GM21786 (cell line): Measurements from ENCODE around the gene PLOD1.
"Not testable (repeated sequence)": the region's sequence is repeated elsewhere in the genome, so short reads cannot be mapped to it uniquely, and the experiment has no call there.

Experiments used
- ATAC-seq: cut with Tn5 transposase; IDR thresholded peaks from one replicate; pipeline ENCODE4 v1.9.1; 2021; ENCODE audit not compliant: unreplicated experiment

The PLOD1 gene

DNA sequence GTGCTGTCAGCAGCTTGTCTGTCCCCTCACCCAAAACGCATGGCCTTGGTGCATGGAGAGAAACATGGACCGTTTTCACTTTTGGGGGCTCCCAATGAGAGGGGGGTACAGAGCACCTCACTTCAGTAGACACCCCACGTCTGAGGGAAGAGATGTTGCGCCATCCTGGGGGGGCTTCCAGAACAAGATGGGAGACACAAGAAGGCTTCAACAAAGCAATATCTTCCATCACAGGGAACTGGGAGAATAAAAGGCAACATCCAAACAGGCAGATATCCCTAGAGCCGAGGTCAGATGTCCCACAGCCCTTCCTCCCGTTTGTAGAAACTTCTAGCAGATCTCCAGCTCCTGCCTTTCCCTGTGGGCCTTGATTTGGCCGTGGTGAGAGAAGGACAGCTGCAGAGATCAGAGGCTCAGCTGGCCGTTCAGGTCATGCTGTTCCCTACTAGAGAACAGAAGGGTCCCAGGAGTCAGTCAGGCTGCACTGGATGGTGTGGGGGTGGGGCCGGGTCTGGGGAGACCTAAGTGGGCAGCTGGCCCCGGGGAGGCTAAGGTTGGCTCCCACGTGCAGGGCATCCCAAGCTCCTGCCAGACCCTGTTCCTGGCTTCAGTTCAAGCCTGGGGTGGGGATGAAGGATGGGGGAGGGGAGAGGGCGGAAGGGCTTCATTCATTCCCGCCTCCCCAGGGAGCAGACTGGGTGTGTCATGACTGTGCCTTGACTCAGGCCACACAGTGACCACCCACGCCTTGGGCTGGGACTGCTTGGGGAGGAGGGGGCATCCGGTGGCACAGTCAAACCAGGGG lies 4.4 kb downstream of the PLOD1 start:
- ATAC-seq: no peak

GRCh38 chr1:11939794-11940193 lies 5.3 kb downstream of the PLOD1 start:
- ATAC-seq: not testable (repeated sequence)

DNA sequence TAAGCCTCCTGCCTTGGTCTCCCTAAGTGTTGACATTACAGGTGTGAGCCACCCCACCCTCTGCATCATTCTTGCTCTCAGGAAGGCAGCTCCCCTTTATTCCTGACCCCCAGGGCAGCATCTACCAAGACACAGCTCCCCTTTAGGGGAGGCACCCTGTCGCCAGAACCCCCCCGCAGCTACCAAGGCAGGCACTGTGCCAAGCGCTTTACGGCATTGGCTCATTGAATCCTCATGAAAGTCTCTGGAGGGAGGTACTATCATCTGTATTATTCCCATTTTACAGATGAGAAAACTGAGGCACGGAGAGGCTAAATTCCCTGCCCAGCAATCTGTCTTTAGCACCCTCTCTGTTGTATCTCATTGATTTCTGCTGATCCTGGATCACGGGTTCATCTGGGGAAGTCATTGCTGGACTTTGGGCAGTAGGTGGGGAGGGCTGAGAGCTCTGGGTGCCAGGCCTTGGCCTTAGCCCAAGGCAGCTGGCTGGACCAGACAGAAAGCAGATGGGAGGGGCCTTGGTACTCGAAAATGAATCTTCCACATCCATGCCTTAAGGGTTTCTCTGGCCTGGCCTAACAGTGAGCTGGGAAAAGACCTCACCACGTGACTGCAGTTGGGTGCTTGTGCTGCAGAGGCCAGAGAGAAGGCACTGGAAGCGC lies 5.9 kb downstream of the PLOD1 start:
- no peak for ATAC-seq

GRCh38 chr1:11942280-11942679 lies 7.8 kb downstream of the PLOD1 start:
- no peak for ATAC-seq

DNA sequence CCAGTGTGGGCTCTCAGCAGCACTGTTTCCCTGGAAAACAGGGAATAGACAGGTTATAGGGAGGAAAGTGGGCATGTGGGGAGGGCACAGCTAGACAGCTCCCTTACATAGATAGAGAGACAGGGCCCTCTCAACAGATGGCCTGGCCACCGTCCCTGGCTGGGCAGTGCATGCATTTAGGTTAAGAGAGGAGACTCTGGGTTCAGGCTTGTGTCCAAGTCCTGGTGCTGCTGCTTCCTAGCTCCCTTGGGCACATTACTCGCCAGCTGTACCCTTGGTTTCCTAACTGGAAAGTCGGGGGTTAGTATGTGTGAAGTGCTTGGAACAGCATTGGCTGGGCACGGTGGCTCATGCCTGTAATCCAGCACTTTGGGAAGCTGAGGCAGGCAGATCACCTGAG lies 9.1 kb downstream of the PLOD1 start:
- ATAC-seq: no peak

DNA sequence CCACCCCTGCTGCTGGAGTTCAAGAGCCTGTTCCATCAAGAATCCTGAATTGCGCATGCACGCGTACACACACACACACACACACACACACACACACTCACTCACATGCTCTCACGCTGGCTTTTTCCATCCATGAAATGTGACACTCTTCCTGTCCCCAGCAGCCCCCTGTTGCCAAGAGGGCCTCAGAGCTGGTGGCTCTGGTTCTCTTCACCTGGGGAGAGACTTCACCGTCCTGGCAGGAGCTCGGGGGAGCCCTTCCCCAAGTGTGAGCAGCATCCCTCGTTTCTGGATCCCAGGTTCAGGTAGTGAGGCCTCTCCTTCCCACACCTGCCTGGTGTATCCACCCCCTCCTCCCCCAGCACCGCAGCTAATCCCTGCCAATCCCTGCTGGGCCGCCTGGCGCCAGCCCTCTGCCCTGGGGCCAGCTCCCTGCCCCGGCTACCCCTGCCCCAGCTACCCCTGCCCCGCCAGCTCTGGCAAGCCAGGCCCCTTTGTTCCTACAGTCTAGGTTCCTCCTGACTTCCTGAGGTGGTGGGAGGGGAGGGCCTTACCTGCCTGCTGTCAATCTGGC lies 9.9 kb downstream of the PLOD1 start:
- no peak for ATAC-seq

DNA sequence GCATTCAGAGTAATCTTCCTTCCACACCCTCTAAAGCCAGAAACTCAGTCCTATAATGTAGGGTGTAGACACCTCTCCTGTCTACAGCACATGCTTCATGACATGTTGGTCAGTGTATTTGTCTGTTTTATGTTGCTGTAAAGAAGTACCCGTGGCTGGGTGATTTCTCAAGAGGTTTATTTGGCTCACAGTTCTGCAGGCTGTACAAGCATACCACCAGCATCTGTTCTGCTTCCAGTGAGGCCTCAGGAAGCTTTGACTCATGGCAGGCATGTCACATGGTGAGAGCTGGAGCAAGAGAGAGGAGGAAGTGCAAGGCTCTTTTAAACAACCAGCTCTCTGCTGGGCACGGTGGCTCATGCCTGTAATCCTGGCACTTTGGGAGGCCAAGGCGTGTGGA lies 12.1 kb downstream of the PLOD1 start:
- ATAC-seq: no peak

DNA sequence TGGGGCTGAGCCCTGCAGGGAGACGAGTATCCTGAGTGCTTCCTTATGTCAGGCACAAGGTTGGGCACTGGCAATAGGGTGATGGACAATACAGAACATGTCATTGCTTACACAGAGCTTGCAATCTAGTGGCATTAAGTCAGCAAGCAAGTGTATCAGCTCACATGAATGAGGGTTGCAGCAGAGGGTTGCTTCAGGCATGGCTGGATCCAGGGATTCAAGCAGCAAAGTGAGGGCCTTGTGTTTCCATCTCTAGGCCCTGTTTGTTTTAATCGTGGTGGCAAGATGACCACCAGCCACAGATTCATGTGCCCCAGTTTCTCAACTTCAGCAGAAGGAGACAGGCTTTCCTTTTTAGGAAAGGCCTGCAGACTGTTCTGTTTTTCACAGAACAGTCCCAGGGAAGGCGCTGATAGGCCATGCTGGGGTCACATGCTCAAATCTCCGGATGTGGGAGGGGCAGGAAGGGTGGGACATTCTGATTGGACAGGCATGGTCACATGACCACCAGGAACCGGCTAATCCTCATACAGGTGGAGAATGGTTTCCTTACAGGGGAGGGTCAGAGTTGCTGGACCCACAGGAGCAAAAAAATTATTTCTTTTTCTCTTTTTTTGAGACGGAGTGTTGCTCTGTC lies 14.4 kb downstream of the PLOD1 start:
- no peak for ATAC-seq

GRCh38 chr1:11951901-11952300 lies 17.4 kb downstream of the PLOD1 start:
- no peak for ATAC-seq

DNA sequence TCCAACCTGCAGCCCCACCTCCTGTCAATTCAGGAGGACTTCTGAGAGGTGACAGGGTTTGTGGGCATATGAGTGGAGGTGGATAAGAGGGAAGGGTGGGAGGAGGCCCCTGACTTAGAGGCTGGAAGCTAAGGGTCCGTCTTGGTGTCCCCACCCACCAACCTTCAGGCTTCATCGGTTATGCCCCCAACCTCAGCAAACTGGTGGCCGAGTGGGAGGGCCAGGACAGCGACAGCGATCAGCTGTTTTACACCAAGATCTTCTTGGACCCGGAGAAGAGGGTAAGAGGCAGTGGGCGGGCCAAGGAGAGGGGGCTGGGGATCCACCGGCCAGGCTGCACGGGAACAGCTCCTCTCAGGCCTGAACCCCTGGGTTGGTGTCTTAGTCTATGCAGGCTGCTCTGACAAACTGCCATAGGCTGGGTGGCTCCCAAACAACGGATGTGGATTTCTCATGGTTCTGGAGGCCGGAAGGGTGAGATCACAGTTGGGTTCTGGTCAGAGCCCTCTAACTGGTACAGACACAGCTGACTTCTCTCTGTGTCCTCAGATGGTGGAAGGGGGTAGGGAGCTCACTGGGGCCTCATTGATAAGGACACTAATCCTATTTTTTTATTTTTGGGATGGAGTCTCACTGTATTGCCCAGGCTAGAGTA lies 18.1 kb downstream of the PLOD1 start:
- ATAC-seq: no peak

- no peak for ATAC-seq
These were observed 20.7 kb downstream of the PLOD1 start for GRCh38 chr1:11955221-11955620.

GRCh38 chr1:11957398-11957797 lies 22.9 kb downstream of the PLOD1 start:
- no peak for ATAC-seq

DNA sequence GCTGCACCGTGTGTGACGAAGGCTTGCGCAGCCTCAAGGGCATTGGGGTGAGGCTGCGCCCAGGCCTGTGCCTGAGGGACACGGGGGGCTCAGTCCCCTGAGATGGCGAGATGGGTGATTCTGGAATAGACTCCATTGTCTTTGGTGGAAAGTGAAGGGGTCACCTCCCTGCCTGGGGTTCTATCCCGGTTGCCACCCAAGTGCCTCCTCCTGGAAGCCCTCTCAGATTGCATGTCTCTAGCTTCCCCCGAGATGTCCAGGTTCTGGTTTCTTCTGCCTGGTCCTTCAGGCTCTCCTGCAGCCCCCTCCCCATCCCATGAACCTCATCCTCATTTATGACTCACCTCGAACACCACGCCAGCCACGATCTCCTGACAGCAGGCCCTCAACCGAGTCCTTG lies 23.4 kb downstream of the PLOD1 start:
- no peak for ATAC-seq

- ATAC-seq: no peak
These were observed 25.8 kb downstream of the PLOD1 start for GRCh38 chr1:11960276-11960675.

DNA sequence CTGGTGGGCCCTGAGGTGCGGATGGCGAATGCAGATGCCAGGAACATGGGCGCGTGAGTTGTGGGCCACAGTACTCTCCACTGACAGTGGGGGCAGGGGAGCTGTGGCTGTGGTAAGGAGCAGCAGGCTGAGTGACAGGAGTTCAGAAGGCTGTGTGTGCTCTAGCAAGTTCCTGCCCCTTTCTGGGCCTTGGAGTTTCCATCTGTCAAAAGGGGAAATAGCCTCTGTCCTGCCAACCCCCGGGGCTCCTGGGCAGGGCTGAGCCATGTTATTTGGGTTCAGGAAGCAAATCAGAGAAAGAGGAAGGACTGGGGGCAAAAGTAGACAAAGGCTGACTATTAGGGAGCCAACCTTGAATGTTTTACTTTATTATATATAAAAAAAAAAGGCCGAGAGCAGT lies 26.2 kb downstream of the PLOD1 start:
- no peak for ATAC-seq

DNA sequence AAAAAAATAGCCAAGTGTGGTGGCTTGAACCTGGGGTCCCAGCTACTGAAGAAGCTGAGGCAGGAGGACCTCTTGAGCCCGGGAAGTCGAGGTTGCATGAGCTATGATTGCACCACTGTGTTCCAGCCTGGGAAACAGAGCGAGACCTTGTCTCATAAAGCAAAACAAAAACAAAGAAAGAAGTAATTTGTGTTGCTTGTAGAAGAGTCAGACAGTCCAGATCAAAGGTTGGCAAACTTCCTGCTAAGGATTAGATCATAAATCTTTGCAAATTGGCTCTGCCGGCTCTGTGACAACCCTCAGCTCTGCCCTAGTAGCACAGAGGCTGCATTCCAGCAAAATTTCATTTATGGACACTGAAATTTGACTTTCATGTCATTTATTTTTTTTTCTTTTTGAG lies 26.7 kb downstream of the PLOD1 start:
- ATAC-seq: no peak

- ATAC-seq: no peak
These were observed 29.1 kb downstream of the PLOD1 start for GRCh38 chr1:11963622-11964021.

GRCh38 chr1:11964656-11965055 lies 30.1 kb downstream of the PLOD1 start:
- ATAC-seq: no peak

GRCh38 chr1:11967028-11967547 lies 32.6 kb downstream of the PLOD1 start:
- ATAC-seq: no peak

DNA sequence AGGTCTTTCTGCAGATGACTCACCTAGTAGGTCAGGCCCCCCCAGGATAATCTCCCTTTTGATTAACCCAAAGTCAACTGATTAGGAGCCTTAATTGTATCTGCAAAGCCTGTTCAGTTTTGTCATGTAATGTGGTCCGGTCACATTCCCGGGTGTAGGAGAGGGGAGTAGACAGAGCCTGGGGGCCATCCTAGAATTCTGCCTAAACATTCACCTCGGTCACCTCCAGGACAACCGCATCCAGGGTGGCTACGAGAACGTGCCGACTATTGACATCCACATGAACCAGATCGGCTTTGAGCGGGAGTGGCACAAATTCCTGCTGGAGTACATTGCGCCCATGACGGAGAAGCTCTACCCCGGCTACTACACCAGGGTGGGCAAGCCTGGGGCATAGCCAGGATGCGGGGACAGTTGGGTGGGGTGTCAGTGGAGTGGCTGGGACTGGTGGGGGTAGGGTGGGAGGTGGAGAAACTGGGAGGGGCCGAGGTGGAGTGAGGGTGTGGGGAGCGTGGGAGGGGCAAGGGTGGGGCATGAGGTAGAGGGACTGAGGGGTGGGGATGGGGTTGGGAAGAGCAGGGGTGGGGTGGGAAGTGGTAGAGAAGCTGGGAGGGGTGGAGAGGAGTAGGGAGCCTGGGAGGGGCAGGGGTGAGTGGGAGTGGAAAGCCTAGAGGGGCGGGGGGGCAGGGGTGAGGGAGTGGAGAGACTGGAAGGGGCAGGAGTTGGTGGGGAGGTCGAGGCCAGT lies 36.1 kb downstream of the PLOD1 start:
- no peak for ATAC-seq
